ENCODE data around the gene NMNAT2. TPM values are rescaled to one million over a fixed set of nuclear protein-coding genes. Genes with fewer than 3 reads are reported as not detected.

The NMNAT2 gene
- total RNA-seq, 2 donors from 2014 or later, result not detected

GRCh38 chr1:183370399-183371058, 47.7 kb downstream of the NMNAT2 start:
- Mint-ChIP-seq H3K27me3 (ENCODE audit: low read depth) (peaks cover 19% of the 10 kb centered on the region), H3K4me1 (ENCODE audit: low read depth) (no peaks in the 10 kb centered on the region), H3K27ac (no peak overlapping the region), H3K36me3 (ENCODE audit: insufficient read depth in 2 of 2) (no peaks in the 10 kb centered on the region), H3K9me3 (no peaks in the 10 kb centered on the region), H3K4me3 (no peak overlapping the region)
- ATAC-seq (replicated peaks in 1 of 2) (no peak), DNase-seq (no peak)

GRCh38 chr1:183368213-183369108, 49.7 kb downstream of the NMNAT2 start:
- no peak for ATAC-seq (replicated peaks in 1 of 2)
- H3K36me3 Mint-ChIP-seq (ENCODE audit: insufficient read depth in 2 of 2), result no peaks in the 10 kb centered on the region
- no peak overlapping the region for H3K4me3 Mint-ChIP-seq
- H3K27ac Mint-ChIP-seq, result no peak overlapping the region
- DNase-seq, result no peak
- no peaks in the 10 kb centered on the region for H3K4me1 Mint-ChIP-seq (ENCODE audit: low read depth)
- H3K27me3 Mint-ChIP-seq (ENCODE audit: low read depth), result peaks cover 19% of the 10 kb centered on the region
- no peaks in the 10 kb centered on the region for H3K9me3 Mint-ChIP-seq

- Mint-ChIP-seq H3K4me3 (no peak overlapping the region), H3K27ac (no peak overlapping the region), H3K9me3 (no peaks in the 10 kb centered on the region), H3K4me1 (ENCODE audit: low read depth) (no peaks in the 10 kb centered on the region), H3K27me3 (ENCODE audit: low read depth) (peaks cover 16% of the 10 kb centered on the region), H3K36me3 (ENCODE audit: insufficient read depth in 2 of 2) (no peaks in the 10 kb centered on the region)
- ATAC-seq (replicated peaks in 1 of 2) (no peak), DNase-seq (no peak)
Measured at GRCh38 chr1:183366116-183366515, 52.1 kb downstream of the NMNAT2 start.

- peaks cover 12% of the 10 kb centered on the region for H3K27me3 Mint-ChIP-seq (ENCODE audit: low read depth)
- H3K9me3 Mint-ChIP-seq, result no peaks in the 10 kb centered on the region
- no peak overlapping the region for H3K4me3 Mint-ChIP-seq
- ATAC-seq (replicated peaks in 1 of 2) (no peak), DNase-seq (no peak)
- no peaks in the 10 kb centered on the region for H3K4me1 Mint-ChIP-seq (ENCODE audit: low read depth)
- no peaks in the 10 kb centered on the region for H3K36me3 Mint-ChIP-seq (ENCODE audit: insufficient read depth in 2 of 2)
- no peak overlapping the region for H3K27ac Mint-ChIP-seq
Measured at GRCh38 chr1:183365676-183366075, 52.5 kb downstream of the NMNAT2 start.

- no peaks in the 10 kb centered on the region for H3K9me3 Mint-ChIP-seq
- no peaks in the 10 kb centered on the region for H3K36me3 Mint-ChIP-seq (ENCODE audit: insufficient read depth in 2 of 2)
- ATAC-seq (replicated peaks in 1 of 2), result no peak
- peaks cover 6% of the 10 kb centered on the region for H3K27me3 Mint-ChIP-seq (ENCODE audit: low read depth)
- no peak overlapping the region for H3K27ac Mint-ChIP-seq
- no peaks in the 10 kb centered on the region for H3K4me1 Mint-ChIP-seq (ENCODE audit: low read depth)
- DNase-seq, result no peak
- H3K4me3 Mint-ChIP-seq, result no peak overlapping the region
Measured at GRCh38 chr1:183365093-183365492, 53.1 kb downstream of the NMNAT2 start.

GRCh38 chr1:183363972-183364371, 54.2 kb downstream of the NMNAT2 start:
- ATAC-seq (replicated peaks in 1 of 2), result no peak
- Mint-ChIP-seq H3K4me1 (ENCODE audit: low read depth) (no peaks in the 10 kb centered on the region), H3K36me3 (ENCODE audit: insufficient read depth in 2 of 2) (no peaks in the 10 kb centered on the region), H3K27ac (no peak overlapping the region), H3K27me3 (ENCODE audit: low read depth) (peaks cover 9% of the 10 kb centered on the region), H3K9me3 (no peaks in the 10 kb centered on the region), H3K4me3 (no peak overlapping the region)
- no peak for DNase-seq

- Mint-ChIP-seq H3K9me3 (peaks cover 1 to 2% of the 10 kb centered on the region in 2 donors), H3K36me3 (ENCODE audit: insufficient read depth in 2 of 2) (no peaks in the 10 kb centered on the region), H3K27ac (no peak overlapping the region), H3K27me3 (ENCODE audit: low read depth) (peaks cover 9% of the 10 kb centered on the region), H3K4me3 (no peak overlapping the region), H3K4me1 (ENCODE audit: low read depth) (no peaks in the 10 kb centered on the region)
- ATAC-seq (replicated peaks in 1 of 2) (no peak), DNase-seq (no peak)
Measured at GRCh38 chr1:183361081-183361480, 57.1 kb downstream of the NMNAT2 start.

- H3K4me3 Mint-ChIP-seq, result no peak overlapping the region
- peaks cover 1 to 2% of the 10 kb centered on the region in 2 donors for H3K9me3 Mint-ChIP-seq
- no peak overlapping the region for H3K27ac Mint-ChIP-seq
- H3K27me3 Mint-ChIP-seq (ENCODE audit: low read depth), result peaks cover 9% of the 10 kb centered on the region
- ATAC-seq (replicated peaks in 1 of 2) (no peak), DNase-seq (no peak)
- no peaks in the 10 kb centered on the region for H3K4me1 Mint-ChIP-seq (ENCODE audit: low read depth)
- H3K36me3 Mint-ChIP-seq (ENCODE audit: insufficient read depth in 2 of 2), result no peaks in the 10 kb centered on the region
Measured at GRCh38 chr1:183360473-183360872, 57.7 kb downstream of the NMNAT2 start.

GRCh38 chr1:183356534-183357182, 61.5 kb downstream of the NMNAT2 start:
- Mint-ChIP-seq H3K27me3 (ENCODE audit: low read depth) (peaks cover 9% of the 10 kb centered on the region), H3K27ac (no peak overlapping the region), H3K36me3 (ENCODE audit: insufficient read depth in 2 of 2) (no peaks in the 10 kb centered on the region), H3K4me3 (no peak overlapping the region), H3K9me3 (peaks cover 2 to 3% of the 10 kb centered on the region in 2 donors), H3K4me1 (ENCODE audit: low read depth) (no peaks in the 10 kb centered on the region)
- ATAC-seq (replicated peaks in 1 of 2), result no peak
- DNase-seq, result no peak

- no peak for DNase-seq
- Mint-ChIP-seq H3K36me3 (ENCODE audit: insufficient read depth in 2 of 2) (no peaks in the 10 kb centered on the region), H3K27me3 (ENCODE audit: low read depth) (peaks cover 9% of the 10 kb centered on the region), H3K9me3 (peaks cover 2 to 3% of the 10 kb centered on the region in 2 donors), H3K4me1 (ENCODE audit: low read depth) (no peaks in the 10 kb centered on the region), H3K27ac (no peak overlapping the region), H3K4me3 (no peak overlapping the region)
- ATAC-seq (replicated peaks in 1 of 2), result no peak
Measured at GRCh38 chr1:183355797-183356196, 62.4 kb downstream of the NMNAT2 start.

- Mint-ChIP-seq H3K27me3 (ENCODE audit: low read depth) (peaks cover 11% of the 10 kb centered on the region), H3K4me3 (no peak overlapping the region), H3K4me1 (ENCODE audit: low read depth) (no peaks in the 10 kb centered on the region), H3K9me3 (peaks cover 2 to 3% of the 10 kb centered on the region in 2 donors), H3K27ac (no peak overlapping the region), H3K36me3 (ENCODE audit: insufficient read depth in 2 of 2) (no peaks in the 10 kb centered on the region)
- DNase-seq, result no peak
- ATAC-seq (replicated peaks in 1 of 2), result no peak
Measured at GRCh38 chr1:183355181-183355580, 63.0 kb downstream of the NMNAT2 start.

- H3K4me1 Mint-ChIP-seq (ENCODE audit: low read depth), result no peaks in the 10 kb centered on the region
- H3K36me3 Mint-ChIP-seq (ENCODE audit: insufficient read depth in 2 of 2), result no peaks in the 10 kb centered on the region
Measured at GRCh38 chr1:183353597-183353996, 64.6 kb downstream of the NMNAT2 start.

GRCh38 chr1:183349201-183349711, 68.9 kb downstream of the NMNAT2 start:
- Mint-ChIP-seq H3K27ac (no peak overlapping the region), H3K4me3 (no peak overlapping the region), H3K9me3 (no peaks in the 10 kb centered on the region), H3K36me3 (ENCODE audit: insufficient read depth in 2 of 2) (no peaks in the 10 kb centered on the region), H3K27me3 (ENCODE audit: low read depth) (peaks cover 21% of the 10 kb centered on the region), H3K4me1 (ENCODE audit: low read depth) (no peaks in the 10 kb centered on the region)
- DNase-seq (no peak), ATAC-seq (replicated peaks in 1 of 2) (no peak)

More at GRCh38 chr1:183353597-183353996, 64.6 kb downstream of the NMNAT2 start:
- no peak overlapping the region for H3K4me3 Mint-ChIP-seq
- H3K9me3 Mint-ChIP-seq, result peaks cover 2 to 3% of the 10 kb centered on the region in 2 donors
- ATAC-seq (replicated peaks in 1 of 2), result no peak
- no peak overlapping the region for H3K27ac Mint-ChIP-seq
- no peak for DNase-seq
- peaks cover 18% of the 10 kb centered on the region for H3K27me3 Mint-ChIP-seq (ENCODE audit: low read depth)
